SH-SY5Y (cell line): ENCODE data around the gene KIAA1328.

Source experiments
- GATA2 ChIP-seq: IDR thresholded peaks from 2 replicates; pipeline ENCODE4 v1.6.1; 2011; ENCODE audit warnings: mild to moderate bottlenecking, low read depth, low read length
- GATA3 ChIP-seq: IDR thresholded peaks from 2 replicates; pipeline ENCODE4 v1.6.1; 2011; ENCODE audit warnings: low read depth, mild to moderate bottlenecking, low read length, moderate library complexity

- no peak for TF ChIP-seq GATA2
- TF ChIP-seq GATA3 = no peak
These were observed 100.7 kb downstream of the KIAA1328 start for GRCh38 chr18:36929601-36930000.
